Measurements from ENCODE around the gene CALCB.

The CALCB gene

GRCh38 chr11:15123849-15124248 lies 50.5 kb downstream of the CALCB start:
- DNase-seq: no peak

- no peak for DNase-seq
These were observed 51.1 kb downstream of the CALCB start for GRCh38 chr11:15124528-15124927.

GRCh38 chr11:15127341-15127740 lies 53.9 kb downstream of the CALCB start:
- no peak for DNase-seq
